Umbilical cord (tissue), 2 donors: Measurements from ENCODE around the gene YPEL1. TPM values are rescaled to one million over a fixed set of nuclear protein-coding genes. Genes with fewer than 3 reads are reported as not detected.
A peak's percentile ranks its signal among the peaks of the same experiment; 100 is the strongest.

Experiments
- DNase-seq: peaks from one replicate; pipeline ENCODE4 v3.0.0-alpha.2; 2015; ENCODE audit warnings: low spot score
- total RNA-seq: library from RNA; depleted of rRNA; stranded (reverse); fragments of >200 nt; gene quantifications from one replicate; pipeline ENCODE4 v1.2.3, GENCODE V29; 2014; ENCODE audit warnings: low replicate concordance; ENCODE audit not compliant: insufficient read depth

YPEL1 gene
- total RNA-seq, 1 donor from 2014 or later = 9.6 TPM

DNA sequence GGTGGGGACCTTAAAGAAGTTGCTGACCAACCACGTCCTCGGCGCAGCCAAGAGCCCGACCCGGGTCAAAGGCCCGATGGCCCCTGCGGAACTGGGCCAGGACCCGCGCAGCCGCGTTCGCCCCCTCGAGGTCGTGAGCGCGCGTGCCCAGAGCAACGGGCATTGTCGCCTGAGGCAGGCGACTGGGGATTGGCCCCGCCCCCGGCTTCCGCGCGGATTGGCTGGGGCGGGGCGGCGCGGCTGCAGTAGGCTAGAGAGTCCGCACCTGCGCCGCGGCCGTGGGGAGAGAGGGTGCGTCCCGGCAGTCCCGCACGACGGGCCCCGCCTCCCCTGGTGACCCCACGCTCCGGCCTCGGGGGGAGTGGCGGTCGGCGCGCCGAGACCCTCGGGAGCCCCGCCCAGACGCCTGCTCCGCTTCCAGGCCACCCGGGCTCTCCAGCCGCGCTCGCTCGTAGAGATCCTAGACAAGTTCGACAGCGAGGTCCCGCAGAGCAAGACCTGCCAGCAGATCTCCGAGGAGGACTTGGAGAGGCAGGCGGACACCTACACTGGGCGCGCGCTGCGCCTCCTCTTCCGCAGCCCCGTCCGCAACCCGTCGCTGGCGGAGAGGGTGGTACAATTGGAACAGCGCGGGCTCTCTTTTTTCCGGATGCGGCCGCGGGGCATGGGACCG, 78.1 kb downstream of the YPEL1 start:
- peak; percentile 50 for DNase-seq

DNA sequence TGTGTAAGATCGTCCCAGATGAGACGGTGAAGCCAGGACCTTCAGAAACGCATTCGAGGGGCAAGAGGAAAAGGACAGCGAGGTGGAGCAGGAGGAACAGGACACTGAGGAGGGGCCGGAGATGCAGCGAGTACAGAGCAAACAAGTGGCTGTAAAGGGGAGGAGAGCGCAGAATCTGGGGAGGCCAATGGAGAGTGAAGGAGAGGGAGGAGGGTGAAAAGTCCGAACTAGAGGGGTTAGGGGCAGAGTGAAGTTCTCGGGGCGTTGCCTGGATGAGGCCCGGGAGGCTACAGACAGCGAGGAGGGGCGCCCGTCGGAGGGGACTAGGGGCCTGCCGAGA, 78.6 kb downstream of the YPEL1 start:
- DNase-seq = no peak

DNA sequence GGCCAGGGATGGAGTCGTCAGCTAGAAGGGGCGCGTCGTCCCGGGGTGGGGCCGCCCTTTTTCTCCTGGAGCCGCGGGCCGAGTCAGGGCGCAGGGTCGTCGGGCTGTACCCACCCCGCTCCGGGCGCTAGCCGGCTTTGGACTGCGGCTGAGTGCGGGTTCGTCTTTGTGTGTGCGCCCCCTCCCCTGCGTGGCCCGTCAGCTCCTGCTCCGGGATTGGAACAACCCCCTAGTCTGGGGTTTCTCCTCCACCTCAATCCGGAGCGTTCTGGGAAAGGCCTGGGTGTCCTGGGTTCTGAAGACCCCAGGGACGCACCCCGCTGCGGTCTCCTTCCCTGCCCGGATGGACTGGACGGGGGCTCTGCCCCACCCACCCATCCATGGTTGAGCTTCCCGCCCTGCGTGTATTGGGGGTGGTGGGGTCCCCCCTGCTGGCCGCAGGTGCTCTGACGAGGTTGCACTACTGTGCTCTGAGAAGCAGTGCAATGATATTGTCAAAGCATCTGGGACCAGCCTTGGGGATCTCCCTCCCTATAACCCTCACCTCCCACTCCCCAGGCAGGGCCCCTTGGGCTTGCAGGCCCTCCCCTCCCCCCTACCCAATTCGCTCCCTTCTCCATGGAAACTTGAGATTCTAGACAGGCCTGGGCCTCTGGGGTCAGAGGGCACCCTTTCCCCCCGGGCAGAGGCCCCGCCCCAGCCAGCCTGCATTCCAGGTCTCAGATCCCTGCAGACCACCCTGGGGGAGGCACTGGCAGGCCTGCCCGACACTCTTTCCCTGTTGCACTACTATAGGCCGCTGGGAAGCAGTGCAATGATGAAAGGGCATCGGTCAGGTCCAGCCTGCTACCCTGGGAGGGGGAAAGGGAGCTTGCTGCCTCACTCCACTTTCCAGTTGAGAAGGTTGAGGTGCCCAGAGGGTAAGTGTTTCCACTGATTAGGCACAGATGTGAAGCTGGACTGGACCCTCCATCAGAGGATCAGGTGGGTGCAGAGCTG, 82.7 kb downstream of the YPEL1 start:
- no peak for DNase-seq

DNA sequence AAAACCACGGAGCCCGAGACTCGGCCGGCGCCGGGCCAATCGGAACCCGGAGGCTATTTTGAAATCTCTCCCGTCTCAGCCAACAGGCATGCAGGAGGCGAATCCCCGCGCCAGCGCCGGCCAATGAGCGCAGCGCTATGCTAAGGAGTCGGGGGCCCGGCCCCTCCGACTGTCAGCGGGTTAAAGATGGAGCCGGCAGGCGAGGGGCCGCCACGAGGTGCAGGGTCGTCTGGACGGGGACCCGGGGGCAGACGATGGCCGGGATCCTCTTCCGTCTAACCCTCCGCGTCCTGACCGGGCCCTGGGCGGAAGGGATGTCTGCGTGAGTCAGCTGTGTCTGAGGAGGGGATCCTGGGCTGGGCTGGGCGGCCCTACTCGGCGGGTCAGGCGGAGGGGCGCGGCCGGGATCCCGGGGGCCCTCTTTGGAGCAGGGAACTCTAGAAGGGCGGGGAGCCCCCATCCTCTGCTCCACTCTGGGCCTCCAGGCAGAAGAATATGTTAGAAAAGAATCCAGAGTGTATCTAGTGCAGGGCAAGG, 83.5 kb downstream of the YPEL1 start:
- DNase-seq = peak; percentile 96

DNA sequence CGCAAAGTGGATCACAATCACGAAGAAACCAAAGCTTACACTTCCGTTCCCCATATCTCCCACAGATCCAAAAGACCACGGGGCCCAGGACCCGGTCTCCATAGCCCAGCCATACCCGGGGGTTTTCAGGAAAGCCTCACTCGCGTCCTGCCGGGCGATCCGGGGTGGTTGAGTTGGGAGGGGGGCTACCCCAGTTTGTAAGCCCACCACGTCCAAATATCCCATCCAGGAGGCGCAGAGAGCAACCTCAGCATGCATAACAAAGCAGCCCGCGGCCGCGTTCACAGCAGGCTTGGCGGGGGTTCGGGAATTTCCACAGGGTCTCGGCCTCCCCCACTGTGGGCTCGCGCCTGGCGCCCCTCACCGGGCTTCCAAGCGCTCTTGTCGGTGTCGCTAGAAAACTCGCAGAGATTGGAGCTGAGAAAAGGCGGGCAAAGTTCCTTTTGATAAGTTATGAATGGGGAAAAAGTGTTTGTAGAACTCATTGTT, 84.0 kb downstream of the YPEL1 start:
- DNase-seq = no peak

DNA sequence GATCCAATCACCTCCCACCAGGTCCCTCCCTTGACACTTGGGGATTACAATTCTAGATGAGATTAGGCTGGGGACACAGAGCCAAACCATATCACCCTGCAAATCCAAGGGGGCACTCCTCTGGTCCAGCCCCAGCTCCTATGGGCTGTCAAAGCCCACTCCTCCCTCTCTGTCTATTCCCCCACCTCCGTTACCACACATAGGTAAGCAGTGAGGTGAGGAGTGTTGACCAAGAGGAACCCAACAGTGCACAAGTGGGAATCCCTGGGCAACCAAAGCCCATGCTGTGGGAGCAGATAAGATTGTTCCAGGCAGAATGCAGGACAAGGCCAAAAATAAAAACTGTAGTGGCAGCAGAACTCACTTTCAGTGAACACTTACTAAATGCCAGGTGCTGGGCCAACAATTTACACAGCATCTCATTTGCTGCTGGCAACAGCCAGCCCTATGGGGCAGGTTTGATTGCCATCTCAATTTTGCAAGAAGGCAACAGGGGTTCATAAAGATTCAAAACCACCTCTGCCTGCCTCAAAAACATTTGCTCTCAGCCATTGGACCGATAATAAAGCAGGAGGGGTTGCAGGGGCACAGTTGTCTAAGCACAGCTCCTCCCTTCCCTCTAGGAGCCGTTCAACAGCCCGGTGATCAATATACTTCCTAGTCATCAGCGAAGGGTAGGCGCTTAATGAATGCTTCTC, 84.6 kb downstream of the YPEL1 start:
- no peak for DNase-seq

DNA sequence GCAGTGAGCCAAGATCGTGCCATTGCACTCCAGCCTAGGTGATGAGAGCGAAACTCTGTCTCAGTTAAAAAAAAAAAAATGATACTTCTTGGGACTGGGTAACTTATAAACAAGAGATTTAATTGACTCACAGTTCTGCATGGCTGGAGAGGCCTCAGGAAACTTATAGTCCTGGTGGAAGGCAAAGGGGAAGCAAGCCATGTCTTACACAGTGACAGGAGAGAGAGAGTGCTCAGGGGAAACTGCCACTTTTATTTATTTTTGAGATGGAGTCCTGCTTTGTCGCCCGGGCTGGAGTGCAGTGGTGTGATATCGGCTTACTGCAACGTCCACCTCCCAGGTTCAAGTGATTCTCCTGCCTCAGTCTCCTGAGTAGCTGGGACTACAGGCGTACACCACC, 85.3 kb downstream of the YPEL1 start:
- no peak for DNase-seq

Other genes with a start within 250 kb of the YPEL1 start
- gene RIMBP3C, start 184.3 kb downstream of the YPEL1 start, total RNA-seq = not detected
- gene UBE2L3, start 168.1 kb downstream of the YPEL1 start, total RNA-seq = 20.9 TPM
- gene YDJC, start 105.8 kb downstream of the YPEL1 start, total RNA-seq = not detected
- gene CCDC116, start 103.0 kb downstream of the YPEL1 start, total RNA-seq = not detected
- gene SDF2L1, start 93.5 kb downstream of the YPEL1 start, total RNA-seq = 6.7 TPM
- gene PPIL2, start 69.8 kb downstream of the YPEL1 start, total RNA-seq = 35.6 TPM
- gene MAPK1, start 131.9 kb upstream of the YPEL1 start, total RNA-seq = 47.9 TPM
- gene PPM1F, start 217.1 kb upstream of the YPEL1 start, total RNA-seq = 23.6 TPM
- 24.8 TPM for gene TOP3B, start 247.0 kb upstream of the YPEL1 start, total RNA-seq